ENCODE measurements around the gene SLC4A1AP.

DNA sequence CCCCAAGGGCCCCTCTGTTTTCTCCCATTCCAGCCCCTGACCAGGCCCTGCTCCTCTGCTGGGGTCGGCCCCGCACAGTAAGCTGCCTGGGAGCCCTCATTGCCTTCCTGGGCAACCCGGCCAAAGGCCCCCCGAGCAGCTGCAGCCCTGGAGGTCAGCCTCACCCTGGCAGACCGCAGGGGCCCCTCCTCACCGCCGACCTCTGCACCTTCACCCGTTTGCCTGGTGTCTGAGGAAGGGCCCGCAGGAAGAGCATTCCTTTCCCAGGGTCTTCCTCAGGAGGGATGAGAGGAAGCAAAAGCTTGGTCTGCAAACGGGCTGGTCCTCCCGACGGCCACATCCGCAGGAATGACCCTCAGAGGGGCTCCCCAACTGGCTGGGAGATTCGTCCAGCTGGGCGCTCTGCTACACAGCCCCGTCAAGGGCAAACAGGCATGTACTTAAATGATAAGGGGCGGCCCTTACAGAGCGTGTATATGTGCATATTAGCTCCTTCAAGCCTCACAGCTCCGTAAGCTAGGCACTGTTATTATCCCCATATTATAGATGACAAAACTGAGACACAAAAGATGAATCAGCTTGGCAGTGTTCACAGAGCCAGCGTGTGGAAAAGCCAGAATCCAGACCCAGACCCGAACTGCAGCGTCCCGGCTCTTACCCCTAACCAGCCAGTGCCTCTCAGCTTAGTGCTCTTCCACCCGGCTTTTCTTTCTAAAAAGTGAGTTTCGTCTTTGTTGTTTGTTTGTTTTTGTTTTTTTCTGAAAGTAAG lies 52.8 kb downstream of the SLC4A1AP start:
- TF ChIP-seq GATA2 (IDR thresholded peaks at IDR 0.05; ENCODE audit: low read depth, low read length): no peak
- no peak for TF ChIP-seq GATA3 (IDR thresholded peaks at IDR 0.05; ENCODE audit: low read depth, low read length)
